BLaER1 (cell line): ENCODE data around the gene PITPNC1.
A peak's percentile ranks its signal among the peaks of the same experiment; 100 is the strongest.

Source experiments
- H3K27ac ChIP-seq: shearing (Covaris generic); formaldehyde crosslinking; 2 replicates; pipeline ENCODE4 v1.8.1; 2022
- H3K27me3 ChIP-seq: shearing (Covaris generic); formaldehyde crosslinking; 2 replicates; pipeline ENCODE4 v1.8.1; 2022
- H3K36me3 ChIP-seq: shearing (Covaris generic); formaldehyde crosslinking; 2 replicates; pipeline ENCODE4 v1.8.1; 2022
- H3K4me1 ChIP-seq: shearing (Covaris generic); formaldehyde crosslinking; 2 replicates; pipeline ENCODE4 v1.8.1; 2022
- H3K4me2 ChIP-seq: shearing (Covaris generic); formaldehyde crosslinking; 2 replicates; pipeline ENCODE4 v1.8.1; 2022
- H3K4me3 ChIP-seq: shearing (Covaris generic); formaldehyde crosslinking; 2 replicates; pipeline ENCODE4 v1.8.1; 2022
- H3K9ac ChIP-seq: shearing (Covaris generic); formaldehyde crosslinking; 2 replicates; pipeline ENCODE4 v1.8.1; 2022
- H3K9me3 ChIP-seq: shearing (Covaris generic); formaldehyde crosslinking; 2 replicates; pipeline ENCODE4 v1.8.1; 2022
- H4K20me1 ChIP-seq: shearing (Covaris generic); formaldehyde crosslinking; 2 replicates; pipeline ENCODE4 v1.8.1; 2022
- Cebpa-rat ChIP-seq: shearing (Covaris generic); IDR thresholded peaks from 2 replicates; pipeline ENCODE4 v1.8.1; 2022

PITPNC1 gene

GRCh38 chr17:67485666-67486065 is 108.6 kb downstream of the PITPNC1 start:
- no peak overlapping the region for H3K9ac ChIP-seq
- H3K4me2 ChIP-seq = no peak overlapping the region
- no peak overlapping the region for H3K27ac ChIP-seq
- TF ChIP-seq Cebpa-rat = no peak
- H3K9me3 ChIP-seq = 0 out of 2 replicates have a peak, but pooled peaks cover 5% of the 10 kb centered on the region
- peaks cover 41% of the 10 kb centered on the region for H3K4me1 ChIP-seq
- H3K36me3 ChIP-seq = peaks cover 21% of the 10 kb centered on the region; the same call in 1 of the 2 replicates
- no peak overlapping the region for H3K4me3 ChIP-seq
- H4K20me1 ChIP-seq = peaks cover 79% of the 10 kb centered on the region
- no peaks in the 10 kb centered on the region for H3K27me3 ChIP-seq

- TF ChIP-seq Cebpa-rat = no peak
- no peaks in the 10 kb centered on the region for H3K27me3 ChIP-seq
- H3K36me3 ChIP-seq = peaks cover 20% of the 10 kb centered on the region
- H3K4me1 ChIP-seq = peaks cover 50% of the 10 kb centered on the region
- H3K27ac ChIP-seq = peak overlapping the region; percentile 35
- H3K9ac ChIP-seq = 0 out of 2 replicates have a peak overlapping the region, but pooled peaks have one; percentile 12
- peak overlapping the region; percentile 53 for H3K4me2 ChIP-seq
- 0 out of 2 replicates have a peak, but pooled peaks cover 5% of the 10 kb centered on the region for H3K9me3 ChIP-seq
- no peak overlapping the region for H3K4me3 ChIP-seq
- H4K20me1 ChIP-seq = peaks cover 91% of the 10 kb centered on the region
Measured at GRCh38 chr17:67487506-67487905, 110.4 kb downstream of the PITPNC1 start.

GRCh38 chr17:67488161-67488560 is 111.1 kb downstream of the PITPNC1 start:
- peaks cover 50% of the 10 kb centered on the region for H3K4me1 ChIP-seq
- 0 out of 2 replicates have a peak, but pooled peaks cover 5% of the 10 kb centered on the region for H3K9me3 ChIP-seq
- H3K27ac ChIP-seq = no peak overlapping the region
- peaks cover 20% of the 10 kb centered on the region for H3K36me3 ChIP-seq
- peak overlapping the region; percentile 53 for H3K4me2 ChIP-seq
- peaks cover 91% of the 10 kb centered on the region for H4K20me1 ChIP-seq
- H3K27me3 ChIP-seq = no peaks in the 10 kb centered on the region
- no peak for TF ChIP-seq Cebpa-rat
- no peak overlapping the region for H3K4me3 ChIP-seq
- H3K9ac ChIP-seq = no peak overlapping the region

- no peak overlapping the region for H3K9ac ChIP-seq
- H3K4me3 ChIP-seq = no peak overlapping the region
- H4K20me1 ChIP-seq = peaks cover 92% of the 10 kb centered on the region
- peaks cover 50% of the 10 kb centered on the region for H3K4me1 ChIP-seq
- 0 out of 2 replicates have a peak, but pooled peaks cover 5% of the 10 kb centered on the region for H3K9me3 ChIP-seq
- no peak for TF ChIP-seq Cebpa-rat
- H3K36me3 ChIP-seq = peaks cover 20% of the 10 kb centered on the region
- H3K27me3 ChIP-seq = no peaks in the 10 kb centered on the region
- no peak overlapping the region for H3K27ac ChIP-seq
- no peak overlapping the region for H3K4me2 ChIP-seq
Measured at GRCh38 chr17:67488768-67489167, 111.7 kb downstream of the PITPNC1 start.

GRCh38 chr17:67489273-67489672 is 112.2 kb downstream of the PITPNC1 start:
- peaks cover 50% of the 10 kb centered on the region for H3K4me1 ChIP-seq
- no peak overlapping the region for H3K9ac ChIP-seq
- peaks cover 87% of the 10 kb centered on the region for H4K20me1 ChIP-seq
- no peak for TF ChIP-seq Cebpa-rat
- H3K27ac ChIP-seq = no peak overlapping the region
- 0 out of 2 replicates have a peak, but pooled peaks cover 5% of the 10 kb centered on the region for H3K9me3 ChIP-seq
- H3K36me3 ChIP-seq = peaks cover 20% of the 10 kb centered on the region
- no peaks in the 10 kb centered on the region for H3K27me3 ChIP-seq
- H3K4me3 ChIP-seq = no peak overlapping the region
- no peak overlapping the region for H3K4me2 ChIP-seq

- Histone ChIP-seq H4K20me1 (peaks cover 75% of the 10 kb centered on the region), H3K4me1 (peaks cover 50% of the 10 kb centered on the region), H3K9me3 (peaks cover 5% of the 10 kb centered on the region; the same call in 1 of the 2 replicates), H3K4me2 (no peak overlapping the region), H3K27ac (no peak overlapping the region), H3K36me3 (peaks cover 24% of the 10 kb centered on the region), H3K27me3 (no peaks in the 10 kb centered on the region), H3K4me3 (no peak overlapping the region), H3K9ac (no peak overlapping the region)
- no peak for TF ChIP-seq Cebpa-rat
Measured at GRCh38 chr17:67490471-67490870, 113.4 kb downstream of the PITPNC1 start.

- Histone ChIP-seq H3K4me1 (peaks cover 47% of the 10 kb centered on the region), H3K27me3 (no peaks in the 10 kb centered on the region), H3K27ac (no peak overlapping the region), H3K9me3 (peaks cover 8% of the 10 kb centered on the region; the same call in 1 of the 2 replicates), H3K4me2 (no peak overlapping the region; the same call in 1 of the 2 replicates), H4K20me1 (peaks cover 69% of the 10 kb centered on the region), H3K4me3 (no peak overlapping the region), H3K36me3 (peaks cover 26% of the 10 kb centered on the region), H3K9ac (no peak overlapping the region)
- TF ChIP-seq Cebpa-rat = no peak
Measured at GRCh38 chr17:67491009-67491680, 114.1 kb downstream of the PITPNC1 start.

GRCh38 chr17:67491681-67492024 is 114.6 kb downstream of the PITPNC1 start:
- H3K9me3 ChIP-seq = peaks cover 12% of the 10 kb centered on the region; the same call in 1 of the 2 replicates
- peaks cover 26% of the 10 kb centered on the region for H3K36me3 ChIP-seq
- no peak overlapping the region for H3K9ac ChIP-seq
- TF ChIP-seq Cebpa-rat = no peak
- H4K20me1 ChIP-seq = peaks cover 69% of the 10 kb centered on the region
- no peak overlapping the region; the same call in 1 of the 2 replicates for H3K4me2 ChIP-seq
- H3K4me1 ChIP-seq = peaks cover 41% of the 10 kb centered on the region
- H3K4me3 ChIP-seq = no peak overlapping the region
- no peaks in the 10 kb centered on the region for H3K27me3 ChIP-seq
- no peak overlapping the region for H3K27ac ChIP-seq

- Histone ChIP-seq H3K9ac (no peak overlapping the region), H3K9me3 (peaks cover 12% of the 10 kb centered on the region; the same call in 1 of the 2 replicates), H3K27ac (no peak overlapping the region), H3K4me3 (no peak overlapping the region), H3K27me3 (no peaks in the 10 kb centered on the region), H3K4me2 (0 out of 2 replicates have a peak overlapping the region, but pooled peaks have one; percentile 2), H3K4me1 (peaks cover 35% of the 10 kb centered on the region), H4K20me1 (peaks cover 68% of the 10 kb centered on the region), H3K36me3 (peaks cover 26% of the 10 kb centered on the region)
- no peak for TF ChIP-seq Cebpa-rat
Measured at GRCh38 chr17:67492251-67492740, 115.2 kb downstream of the PITPNC1 start.

- peaks cover 61% of the 10 kb centered on the region for H4K20me1 ChIP-seq
- H3K27ac ChIP-seq = no peak overlapping the region
- no peak overlapping the region for H3K9ac ChIP-seq
- peaks cover 30% of the 10 kb centered on the region for H3K36me3 ChIP-seq
- H3K9me3 ChIP-seq = peaks cover 12% of the 10 kb centered on the region; the same call in 1 of the 2 replicates
- H3K4me2 ChIP-seq = no peak overlapping the region
- no peaks in the 10 kb centered on the region for H3K27me3 ChIP-seq
- TF ChIP-seq Cebpa-rat = no peak
- H3K4me3 ChIP-seq = no peak overlapping the region
- peaks cover 28% of the 10 kb centered on the region for H3K4me1 ChIP-seq
Measured at GRCh38 chr17:67492824-67493517, 115.9 kb downstream of the PITPNC1 start.
